Activated naive CD8-positive, alpha-beta T cell treated with anti-CD3 and anti-CD28 coated beads, Interleukin-2, amount 50 U/mL, for 24 hours (primary cell): ENCODE results near the gene FOXN3.
"Not testable (repeated sequence)": the region's sequence is repeated elsewhere in the genome, so short reads cannot be mapped to it uniquely, and the experiment has no call there.

Experiments
- ATAC-seq: fragments of 150-1000 bp; cut with Tn5 transposase; one replicate; pipeline ENCODE4 v1.10.0; 2021
- DNase-seq: peaks from one replicate; pipeline ENCODE4 v3.0.0; 2021
- H3K27ac Mint-ChIP-seq: one replicate; pipeline ENCODE4 v1.8.0; 2021; ENCODE audit warnings: mild to moderate bottlenecking, mixed read lengths
- H3K27me3 Mint-ChIP-seq: one replicate; pipeline ENCODE4 v1.8.0; 2021; ENCODE audit warnings: mixed read lengths
- H3K36me3 Mint-ChIP-seq: one replicate; pipeline ENCODE4 v1.8.0; 2021; ENCODE audit warnings: low read depth, mixed read lengths
- H3K4me1 Mint-ChIP-seq: one replicate; pipeline ENCODE4 v1.8.0; 2021; ENCODE audit warnings: mixed read lengths
- H3K4me3 Mint-ChIP-seq: one replicate; pipeline ENCODE4 v1.8.0; 2021; ENCODE audit warnings: mild to moderate bottlenecking, moderate library complexity, mixed read lengths
- H3K9me3 Mint-ChIP-seq: one replicate; pipeline ENCODE4 v1.8.0; 2021; ENCODE audit warnings: mixed read lengths

The FOXN3 gene

GRCh38 chr14:89166633-89167032, 250.4 kb downstream of the FOXN3 start:
- no peak for ATAC-seq
- Mint-ChIP-seq H3K27me3 (no peaks in the 10 kb centered on the region), H3K4me3 (no peak overlapping the region), H3K36me3 (peaks cover 36% of the 10 kb centered on the region), H3K27ac (no peak overlapping the region), H3K4me1 (peaks cover 26% of the 10 kb centered on the region), H3K9me3 (peaks cover 28% of the 10 kb centered on the region)
- no peak for DNase-seq

GRCh38 chr14:89165189-89166181, 251.5 kb downstream of the FOXN3 start:
- DNase-seq (no peak), ATAC-seq (peak; percentile 44)
- Mint-ChIP-seq H3K27me3 (no peaks in the 10 kb centered on the region), H3K9me3 (peaks cover 21% of the 10 kb centered on the region), H3K4me1 (peaks cover 26% of the 10 kb centered on the region), H3K36me3 (peaks cover 35% of the 10 kb centered on the region), H3K27ac (peak overlapping the region; percentile 86), H3K4me3 (peak overlapping the region; percentile 64)

- peaks cover 26% of the 10 kb centered on the region for H3K4me1 Mint-ChIP-seq
Observed at GRCh38 chr14:89164168-89165073, 252.6 kb downstream of the FOXN3 start.

GRCh38 chr14:89163031-89163636, 253.9 kb downstream of the FOXN3 start:
- ATAC-seq (no peak), DNase-seq (no peak)
- H3K36me3 Mint-ChIP-seq, result peaks cover 28% of the 10 kb centered on the region
- H3K9me3 Mint-ChIP-seq, result peaks cover 2% of the 10 kb centered on the region
- H3K27me3 Mint-ChIP-seq, result no peaks in the 10 kb centered on the region
- no peak overlapping the region for H3K4me3 Mint-ChIP-seq
- no peak overlapping the region for H3K27ac Mint-ChIP-seq
- H3K4me1 Mint-ChIP-seq, result peaks cover 26% of the 10 kb centered on the region

More at GRCh38 chr14:89164168-89165073, 252.6 kb downstream of the FOXN3 start:
- H3K36me3 Mint-ChIP-seq, result peaks cover 33% of the 10 kb centered on the region
- peak overlapping the region; percentile 86 for H3K27ac Mint-ChIP-seq
- peak; percentile 65 for ATAC-seq
- H3K27me3 Mint-ChIP-seq, result no peaks in the 10 kb centered on the region
- peak overlapping the region; percentile 64 for H3K4me3 Mint-ChIP-seq
- no peak for DNase-seq
- peaks cover 12% of the 10 kb centered on the region for H3K9me3 Mint-ChIP-seq

- Mint-ChIP-seq H3K27ac (no peak overlapping the region), H3K4me3 (no peak overlapping the region), H3K9me3 (no peaks in the 10 kb centered on the region), H3K4me1 (peaks cover 26% of the 10 kb centered on the region), H3K27me3 (no peaks in the 10 kb centered on the region), H3K36me3 (peaks cover 24% of the 10 kb centered on the region)
- DNase-seq (no peak), ATAC-seq (no peak)
Observed at GRCh38 chr14:89162586-89162985, 254.4 kb downstream of the FOXN3 start.

- ATAC-seq, result no peak
- Mint-ChIP-seq H3K36me3 (peaks cover 29% of the 10 kb centered on the region), H3K9me3 (no peaks in the 10 kb centered on the region), H3K27me3 (no peaks in the 10 kb centered on the region), H3K4me3 (no peak overlapping the region), H3K27ac (no peak overlapping the region), H3K4me1 (peaks cover 13% of the 10 kb centered on the region)
- DNase-seq, result no peak
Observed at GRCh38 chr14:89160437-89160836, 256.6 kb downstream of the FOXN3 start.

- Mint-ChIP-seq H3K4me3 (no peak overlapping the region), H3K27ac (no peak overlapping the region), H3K9me3 (no peaks in the 10 kb centered on the region), H3K27me3 (no peaks in the 10 kb centered on the region), H3K4me1 (no peaks in the 10 kb centered on the region), H3K36me3 (peaks cover 29% of the 10 kb centered on the region)
- ATAC-seq, result no peak
- no peak for DNase-seq
Observed at GRCh38 chr14:89158701-89159100, 258.3 kb downstream of the FOXN3 start.

GRCh38 chr14:89158104-89158503, 258.9 kb downstream of the FOXN3 start:
- H3K9me3 Mint-ChIP-seq, H3K4me1 Mint-ChIP-seq, ATAC-seq, H3K27me3 Mint-ChIP-seq, H3K4me3 Mint-ChIP-seq, H3K27ac Mint-ChIP-seq, DNase-seq: not testable (repeated sequence)
- peaks cover 29% of the 10 kb centered on the region for H3K36me3 Mint-ChIP-seq

GRCh38 chr14:89155491-89155890, 261.5 kb downstream of the FOXN3 start:
- H3K9me3 Mint-ChIP-seq, result peaks cover 9% of the 10 kb centered on the region
- ATAC-seq (no peak), DNase-seq (no peak)
- H3K27ac Mint-ChIP-seq, result no peak overlapping the region
- no peaks in the 10 kb centered on the region for H3K27me3 Mint-ChIP-seq
- peaks cover 22% of the 10 kb centered on the region for H3K36me3 Mint-ChIP-seq
- no peaks in the 10 kb centered on the region for H3K4me1 Mint-ChIP-seq
- H3K4me3 Mint-ChIP-seq, result no peak overlapping the region

- not testable (repeated sequence) for H3K9me3 Mint-ChIP-seq, H3K4me3 Mint-ChIP-seq, DNase-seq, H3K4me1 Mint-ChIP-seq, H3K27me3 Mint-ChIP-seq, ATAC-seq, H3K27ac Mint-ChIP-seq
- peaks cover 12% of the 10 kb centered on the region for H3K36me3 Mint-ChIP-seq
Observed at GRCh38 chr14:89151693-89152092, 265.3 kb downstream of the FOXN3 start.

GRCh38 chr14:89146274-89146673, 270.8 kb downstream of the FOXN3 start:
- H3K9me3 Mint-ChIP-seq, result no peaks in the 10 kb centered on the region
- H3K27ac Mint-ChIP-seq, result no peak overlapping the region
- ATAC-seq, result no peak
- no peaks in the 10 kb centered on the region for H3K36me3 Mint-ChIP-seq
- no peaks in the 10 kb centered on the region for H3K27me3 Mint-ChIP-seq
- H3K4me3 Mint-ChIP-seq, result no peak overlapping the region
- no peaks in the 10 kb centered on the region for H3K4me1 Mint-ChIP-seq
- no peak for DNase-seq

GRCh38 chr14:89144642-89145041, 272.4 kb downstream of the FOXN3 start:
- DNase-seq (no peak), ATAC-seq (no peak)
- Mint-ChIP-seq H3K27ac (no peak overlapping the region), H3K4me3 (no peak overlapping the region), H3K36me3 (no peaks in the 10 kb centered on the region), H3K27me3 (no peaks in the 10 kb centered on the region), H3K4me1 (no peaks in the 10 kb centered on the region), H3K9me3 (no peaks in the 10 kb centered on the region)

- no peak overlapping the region for H3K4me3 Mint-ChIP-seq
- no peak overlapping the region for H3K27ac Mint-ChIP-seq
- no peaks in the 10 kb centered on the region for H3K27me3 Mint-ChIP-seq
- H3K36me3 Mint-ChIP-seq, result no peaks in the 10 kb centered on the region
- ATAC-seq (no peak), DNase-seq (no peak)
- no peaks in the 10 kb centered on the region for H3K9me3 Mint-ChIP-seq
- no peaks in the 10 kb centered on the region for H3K4me1 Mint-ChIP-seq
Observed at GRCh38 chr14:89144066-89144465, 273.0 kb downstream of the FOXN3 start.

GRCh38 chr14:89143595-89143994, 273.4 kb downstream of the FOXN3 start:
- no peaks in the 10 kb centered on the region for H3K36me3 Mint-ChIP-seq
- no peak overlapping the region for H3K4me3 Mint-ChIP-seq
- no peak for ATAC-seq
- H3K9me3 Mint-ChIP-seq, result no peaks in the 10 kb centered on the region
- H3K27me3 Mint-ChIP-seq, result no peaks in the 10 kb centered on the region
- no peak for DNase-seq
- H3K27ac Mint-ChIP-seq, result no peak overlapping the region
- H3K4me1 Mint-ChIP-seq, result no peaks in the 10 kb centered on the region
